GM23338 (cell line): ENCODE results near the gene FES. TPM values are rescaled to one million over a fixed set of nuclear protein-coding genes. Genes with fewer than 3 reads are reported as not detected.
A peak's percentile ranks its signal among the peaks of the same experiment; 100 is the strongest.

Experiments used
- ATAC-seq: fragments of 200-7000 bp; cut with Tn5 transposase; 3 replicates; pipeline ENCODE4 v1.9.1; 2020
- DNase-seq: peaks from one replicate; pipeline ENCODE4 v3.0.0-alpha.2; 2015; ENCODE audit warnings: low spot score
- H2AFZ ChIP-seq: fragments of 200-600 bp; sonication (generic); 2 replicates; pipeline ENCODE4 v1.8.0; 2016; ENCODE audit warnings: antibody characterized with exemption, mild to moderate bottlenecking, moderate library complexity
- H3F3A ChIP-seq: fragments of 200-600 bp; sonication (generic); replicated peaks from 2 replicates; pipeline ENCODE4 v1.8.0; 2017; ENCODE audit warnings: antibody characterized with exemption, mixed run types, low read depth
- H3K27ac ChIP-seq: fragments of 200-600 bp; sonication (generic); 2 replicates; pipeline ENCODE4 v1.6.1; 2016; ENCODE audit warnings: low read depth
- H3K27me3 ChIP-seq: fragments of 200-600 bp; sonication (generic); 2 replicates; pipeline ENCODE4 v1.8.0; 2016; ENCODE audit warnings: mild to moderate bottlenecking, mixed run types, moderate library complexity; ENCODE audit not compliant: insufficient read depth
- H3K36me3 ChIP-seq: fragments of 200-600 bp; sonication (generic); 2 replicates; pipeline ENCODE4 v1.8.0; 2016; ENCODE audit warnings: mild to moderate bottlenecking; ENCODE audit not compliant: insufficient read depth
- H3K4me1 ChIP-seq: fragments of 200-600 bp; sonication (generic); 2 replicates; pipeline ENCODE4 v1.8.0; 2016; ENCODE audit warnings: mild to moderate bottlenecking, moderate library complexity; ENCODE audit not compliant: insufficient read depth
- H3K4me2 ChIP-seq: fragments of 200-600 bp; sonication (generic); 2 replicates; pipeline ENCODE4 v1.7.1; 2017; ENCODE audit warnings: mixed run types
- H3K4me3 ChIP-seq: fragments of 200-600 bp; sonication (generic); 2 replicates; pipeline ENCODE4 v1.6.1; 2016; ENCODE audit warnings: mixed run types
- H3K79me2 ChIP-seq: fragments of 200-600 bp; sonication (generic); replicated peaks from 2 replicates; pipeline ENCODE4 v1.8.0; 2017; ENCODE audit warnings: mild to moderate bottlenecking; ENCODE audit not compliant: insufficient read depth
- H3K9me2 ChIP-seq: fragments of 200-600 bp; sonication (generic); 2 replicates; pipeline ENCODE4 v1.8.0; 2017; ENCODE audit not compliant: insufficient read depth
- H4K20me1 ChIP-seq: fragments of 200-600 bp; sonication (generic); replicated peaks from 2 replicates; pipeline ENCODE4 v1.8.0; 2017; ENCODE audit warnings: mild to moderate bottlenecking; ENCODE audit not compliant: insufficient read depth
- H3K27ac Mint-ChIP-seq: 2 replicates; pipeline ENCODE4 v1.8.0; 2020; ENCODE audit warnings: inconsistent platforms, mild to moderate bottlenecking, moderate library complexity, mixed read lengths
- H3K27me3 Mint-ChIP-seq: 3 replicates; pipeline ENCODE4 v1.8.0; 2022; ENCODE audit warnings: low read depth, mild to moderate bottlenecking, moderate library complexity, mixed read lengths, inconsistent platforms; ENCODE audit not compliant: insufficient read depth, poor library complexity
- H3K36me3 Mint-ChIP-seq: 3 replicates; pipeline ENCODE4 v1.8.0; 2021; ENCODE audit warnings: low read depth, mild to moderate bottlenecking, inconsistent platforms, moderate library complexity, mixed read lengths
- H3K4me1 Mint-ChIP-seq: 3 replicates; pipeline ENCODE4 v1.8.0; 2020; ENCODE audit warnings: mild to moderate bottlenecking, inconsistent platforms, mixed read lengths
- H3K4me3 Mint-ChIP-seq: 3 replicates; pipeline ENCODE4 v1.8.0; 2021; ENCODE audit warnings: moderate library complexity, mild to moderate bottlenecking, inconsistent platforms, mixed read lengths
- H3K9me3 Mint-ChIP-seq: 3 replicates; pipeline ENCODE4 v1.8.0; 2020; ENCODE audit warnings: moderate library complexity, mild to moderate bottlenecking, inconsistent platforms, mixed read lengths
- CREB1 ChIP-seq: fragments of 250-450 bp; sonication (Bioruptor Pico); IDR thresholded peaks from 2 replicates; pipeline ENCODE4 v1.5.0; 2020; ENCODE audit warnings: low read depth, mild to moderate bottlenecking, moderate library complexity
- EZH2 ChIP-seq: fragments of 200-600 bp; sonication (generic); IDR thresholded peaks from one replicate; pipeline ENCODE4 v1.8.0; 2017; ENCODE audit warnings: antibody characterized with exemption, mild to moderate bottlenecking, low read depth; ENCODE audit not compliant: unreplicated experiment
- EZH2phosphoT487 ChIP-seq: fragments of 200-600 bp; sonication (generic); IDR thresholded peaks from one replicate; pipeline ENCODE4 v1.8.1; 2018; ENCODE audit warnings: antibody characterized with exemption; ENCODE audit not compliant: unreplicated experiment
- JUNB ChIP-seq: IDR thresholded peaks from one replicate; pipeline ENCODE4 v1.6.1; 2016; ENCODE audit warnings: antibody characterized with exemption; ENCODE audit not compliant: unreplicated experiment
- NANOG ChIP-seq: IDR thresholded peaks from 2 replicates; pipeline ENCODE4 v1.6.1; 2016; ENCODE audit warnings: antibody characterized with exemption, borderline replicate concordance
- POLR2AphosphoS5 ChIP-seq: IDR thresholded peaks from 2 replicates; pipeline ENCODE4 v1.6.1; 2016; ENCODE audit warnings: antibody characterized with exemption, low read depth
- STAT1 ChIP-seq: IDR thresholded peaks from one replicate; pipeline ENCODE4 v1.6.1; 2016; ENCODE audit warnings: antibody characterized with exemption; ENCODE audit not compliant: unreplicated experiment
- ZNF114 ChIP-seq: fragments of 250-450 bp; sonication (Bioruptor Pico); IDR thresholded peaks from 2 replicates; pipeline ENCODE4 v1.5.0; 2020; ENCODE audit warnings: mild to moderate bottlenecking, moderate library complexity
- ZNF331 ChIP-seq: fragments of 250-450 bp; sonication (Bioruptor Pico); IDR thresholded peaks from 2 replicates; pipeline ENCODE4 v1.5.0; 2020; ENCODE audit warnings: low read depth, mild to moderate bottlenecking, moderate library complexity
- polyA plus RNA-seq: library from polyadenylated mRNA; unstranded; fragments of >200 nt; fragmentation: Nextera tagmentation; extraction: Ambion mirVana; gene quantifications from 2 replicates; pipeline ENCODE4 v1.2.1, GENCODE V29; 2016
- total RNA-seq: library from RNA; depleted of rRNA; stranded (reverse); fragments of >200 nt; shearing (Covaris generic); gene quantifications from 2 replicates; pipeline ENCODE4 v1.2.3, GENCODE V29; 2014
- TF ChIP-seq, protein P1 (sequence below): IDR thresholded peaks from one replicate; pipeline ENCODE4 v1.6.1; 2018; ENCODE audit warnings: antibody characterized with exemption; ENCODE audit not compliant: unreplicated experiment
- TF ChIP-seq, protein P2 (sequence below), 2 experiments: fragments of 200-600 bp in 1 of 2; sonication (generic) in 1 of 2; conservative IDR thresholded peaks; 2 replicates each; pipeline versions ENCODE4 v1.5.1 to v1.6.1; 2016 to 2017; ENCODE audit warnings: antibody characterized with exemption in 2 of 2, low read depth in 2 of 2, mild to moderate bottlenecking in 2 of 2, moderate library complexity in 1 of 2
- TF ChIP-seq, protein P3 (sequence below): IDR thresholded peaks from 2 replicates; pipeline ENCODE4 v1.6.1; 2016; ENCODE audit warnings: antibody characterized with exemption
- TF ChIP-seq, protein P4 (sequence below): fragments of 250-450 bp; sonication (Bioruptor Pico); IDR thresholded peaks from 2 replicates; pipeline ENCODE4 v1.5.0; 2020; ENCODE audit warnings: mild to moderate bottlenecking, moderate library complexity

FES gene
- total and polyA plus RNA-seq, 2 experiments from 2014 or later = 2.7 to 14.4 TPM

DNA sequence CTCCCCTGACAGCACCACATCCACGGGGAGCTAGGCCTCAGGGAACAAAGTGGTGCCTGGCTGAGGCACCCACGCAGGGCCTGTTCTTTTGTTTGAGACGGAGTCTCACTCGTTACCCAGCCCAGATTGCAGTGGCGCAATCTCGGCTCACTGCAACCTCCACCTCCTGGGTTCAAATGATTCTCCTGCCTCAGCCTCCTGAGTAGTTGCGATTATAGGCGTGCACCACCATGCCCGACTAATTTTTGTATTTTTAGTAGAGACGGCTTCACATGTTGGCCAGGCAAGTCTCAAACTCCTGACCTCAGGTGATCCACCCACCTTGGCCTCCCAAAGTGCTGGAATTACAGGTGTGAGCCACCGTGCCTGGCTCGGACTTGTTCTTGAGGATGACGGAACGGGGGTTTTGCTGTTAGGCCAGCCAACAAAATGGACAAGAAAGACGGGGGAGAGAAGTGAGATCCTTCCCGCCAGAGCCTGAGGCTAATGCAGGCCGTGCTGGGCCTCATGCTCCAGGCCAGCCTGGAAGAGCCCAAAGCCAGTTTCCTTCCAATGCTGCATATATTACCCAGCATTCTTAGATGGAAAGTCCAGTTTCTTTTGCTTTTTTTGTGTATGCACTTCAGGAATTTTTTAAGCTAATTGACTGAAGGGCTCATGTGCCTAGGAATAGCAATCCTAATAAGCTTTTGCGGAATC, 44.0 kb upstream of the FES start:
- no peak overlapping the region; the same call in 2 of the 3 replicates for H3K4me3 Mint-ChIP-seq
- no peaks in the 10 kb centered on the region for H3K27me3 ChIP-seq
- peak overlapping the region; percentile 88 for H3K27ac ChIP-seq
- peaks cover 32% of the 10 kb centered on the region for H3K4me1 ChIP-seq
- peak overlapping the region; percentile 0; the same call in 1 of the 2 replicates for H2AFZ ChIP-seq
- H4K20me1 ChIP-seq = no peaks in the 10 kb centered on the region
- H3K36me3 ChIP-seq = no peaks in the 10 kb centered on the region
- peak overlapping the region; percentile 90 for H3K27ac Mint-ChIP-seq
- H3F3A ChIP-seq = peaks cover 19% of the 10 kb centered on the region; the same call in 1 of the 2 replicates
- H3K4me2 ChIP-seq = peak overlapping the region; percentile 69
- no peaks in the 10 kb centered on the region for H3K36me3 Mint-ChIP-seq
- no peak for ATAC-seq
- DNase-seq = no peak
- peaks cover 43% of the 10 kb centered on the region for H3K4me1 Mint-ChIP-seq
- H3K4me3 ChIP-seq = peak overlapping the region; percentile 35; the same call in 1 of the 2 replicates
- H3K9me3 Mint-ChIP-seq = no peaks in the 10 kb centered on the region
- no peaks in the 10 kb centered on the region for H3K79me2 ChIP-seq
- peaks cover 18% of the 10 kb centered on the region for H3K27me3 Mint-ChIP-seq
- no peaks in the 10 kb centered on the region for H3K9me2 ChIP-seq
- TF ChIP-seq, protein P1, sequence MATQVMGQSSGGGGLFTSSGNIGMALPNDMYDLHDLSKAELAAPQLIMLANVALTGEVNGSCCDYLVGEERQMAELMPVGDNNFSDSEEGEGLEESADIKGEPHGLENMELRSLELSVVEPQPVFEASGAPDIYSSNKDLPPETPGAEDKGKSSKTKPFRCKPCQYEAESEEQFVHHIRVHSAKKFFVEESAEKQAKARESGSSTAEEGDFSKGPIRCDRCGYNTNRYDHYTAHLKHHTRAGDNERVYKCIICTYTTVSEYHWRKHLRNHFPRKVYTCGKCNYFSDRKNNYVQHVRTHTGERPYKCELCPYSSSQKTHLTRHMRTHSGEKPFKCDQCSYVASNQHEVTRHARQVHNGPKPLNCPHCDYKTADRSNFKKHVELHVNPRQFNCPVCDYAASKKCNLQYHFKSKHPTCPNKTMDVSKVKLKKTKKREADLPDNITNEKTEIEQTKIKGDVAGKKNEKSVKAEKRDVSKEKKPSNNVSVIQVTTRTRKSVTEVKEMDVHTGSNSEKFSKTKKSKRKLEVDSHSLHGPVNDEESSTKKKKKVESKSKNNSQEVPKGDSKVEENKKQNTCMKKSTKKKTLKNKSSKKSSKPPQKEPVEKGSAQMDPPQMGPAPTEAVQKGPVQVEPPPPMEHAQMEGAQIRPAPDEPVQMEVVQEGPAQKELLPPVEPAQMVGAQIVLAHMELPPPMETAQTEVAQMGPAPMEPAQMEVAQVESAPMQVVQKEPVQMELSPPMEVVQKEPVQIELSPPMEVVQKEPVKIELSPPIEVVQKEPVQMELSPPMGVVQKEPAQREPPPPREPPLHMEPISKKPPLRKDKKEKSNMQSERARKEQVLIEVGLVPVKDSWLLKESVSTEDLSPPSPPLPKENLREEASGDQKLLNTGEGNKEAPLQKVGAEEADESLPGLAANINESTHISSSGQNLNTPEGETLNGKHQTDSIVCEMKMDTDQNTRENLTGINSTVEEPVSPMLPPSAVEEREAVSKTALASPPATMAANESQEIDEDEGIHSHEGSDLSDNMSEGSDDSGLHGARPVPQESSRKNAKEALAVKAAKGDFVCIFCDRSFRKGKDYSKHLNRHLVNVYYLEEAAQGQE = no peak
- TF ChIP-seq, protein P2, sequence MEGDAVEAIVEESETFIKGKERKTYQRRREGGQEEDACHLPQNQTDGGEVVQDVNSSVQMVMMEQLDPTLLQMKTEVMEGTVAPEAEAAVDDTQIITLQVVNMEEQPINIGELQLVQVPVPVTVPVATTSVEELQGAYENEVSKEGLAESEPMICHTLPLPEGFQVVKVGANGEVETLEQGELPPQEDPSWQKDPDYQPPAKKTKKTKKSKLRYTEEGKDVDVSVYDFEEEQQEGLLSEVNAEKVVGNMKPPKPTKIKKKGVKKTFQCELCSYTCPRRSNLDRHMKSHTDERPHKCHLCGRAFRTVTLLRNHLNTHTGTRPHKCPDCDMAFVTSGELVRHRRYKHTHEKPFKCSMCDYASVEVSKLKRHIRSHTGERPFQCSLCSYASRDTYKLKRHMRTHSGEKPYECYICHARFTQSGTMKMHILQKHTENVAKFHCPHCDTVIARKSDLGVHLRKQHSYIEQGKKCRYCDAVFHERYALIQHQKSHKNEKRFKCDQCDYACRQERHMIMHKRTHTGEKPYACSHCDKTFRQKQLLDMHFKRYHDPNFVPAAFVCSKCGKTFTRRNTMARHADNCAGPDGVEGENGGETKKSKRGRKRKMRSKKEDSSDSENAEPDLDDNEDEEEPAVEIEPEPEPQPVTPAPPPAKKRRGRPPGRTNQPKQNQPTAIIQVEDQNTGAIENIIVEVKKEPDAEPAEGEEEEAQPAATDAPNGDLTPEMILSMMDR (conservative IDR thresholded peaks at IDR 0.05; ENCODE audit: low read depth in 2 of 2) = no peak
- TF ChIP-seq STAT1 (no peak), ZNF114 (CRISPR knock-in tag) (no peak), CREB1 (no peak), JUNB (no peak), NANOG (no peak), EZH2 (no peak), ZNF331 (no peak), EZH2phosphoT487 (no peak), POLR2AphosphoS5 (no peak)
- TF ChIP-seq, protein P3, sequence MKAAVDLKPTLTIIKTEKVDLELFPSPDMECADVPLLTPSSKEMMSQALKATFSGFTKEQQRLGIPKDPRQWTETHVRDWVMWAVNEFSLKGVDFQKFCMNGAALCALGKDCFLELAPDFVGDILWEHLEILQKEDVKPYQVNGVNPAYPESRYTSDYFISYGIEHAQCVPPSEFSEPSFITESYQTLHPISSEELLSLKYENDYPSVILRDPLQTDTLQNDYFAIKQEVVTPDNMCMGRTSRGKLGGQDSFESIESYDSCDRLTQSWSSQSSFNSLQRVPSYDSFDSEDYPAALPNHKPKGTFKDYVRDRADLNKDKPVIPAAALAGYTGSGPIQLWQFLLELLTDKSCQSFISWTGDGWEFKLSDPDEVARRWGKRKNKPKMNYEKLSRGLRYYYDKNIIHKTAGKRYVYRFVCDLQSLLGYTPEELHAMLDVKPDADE = no peak
- TF ChIP-seq, protein P4, sequence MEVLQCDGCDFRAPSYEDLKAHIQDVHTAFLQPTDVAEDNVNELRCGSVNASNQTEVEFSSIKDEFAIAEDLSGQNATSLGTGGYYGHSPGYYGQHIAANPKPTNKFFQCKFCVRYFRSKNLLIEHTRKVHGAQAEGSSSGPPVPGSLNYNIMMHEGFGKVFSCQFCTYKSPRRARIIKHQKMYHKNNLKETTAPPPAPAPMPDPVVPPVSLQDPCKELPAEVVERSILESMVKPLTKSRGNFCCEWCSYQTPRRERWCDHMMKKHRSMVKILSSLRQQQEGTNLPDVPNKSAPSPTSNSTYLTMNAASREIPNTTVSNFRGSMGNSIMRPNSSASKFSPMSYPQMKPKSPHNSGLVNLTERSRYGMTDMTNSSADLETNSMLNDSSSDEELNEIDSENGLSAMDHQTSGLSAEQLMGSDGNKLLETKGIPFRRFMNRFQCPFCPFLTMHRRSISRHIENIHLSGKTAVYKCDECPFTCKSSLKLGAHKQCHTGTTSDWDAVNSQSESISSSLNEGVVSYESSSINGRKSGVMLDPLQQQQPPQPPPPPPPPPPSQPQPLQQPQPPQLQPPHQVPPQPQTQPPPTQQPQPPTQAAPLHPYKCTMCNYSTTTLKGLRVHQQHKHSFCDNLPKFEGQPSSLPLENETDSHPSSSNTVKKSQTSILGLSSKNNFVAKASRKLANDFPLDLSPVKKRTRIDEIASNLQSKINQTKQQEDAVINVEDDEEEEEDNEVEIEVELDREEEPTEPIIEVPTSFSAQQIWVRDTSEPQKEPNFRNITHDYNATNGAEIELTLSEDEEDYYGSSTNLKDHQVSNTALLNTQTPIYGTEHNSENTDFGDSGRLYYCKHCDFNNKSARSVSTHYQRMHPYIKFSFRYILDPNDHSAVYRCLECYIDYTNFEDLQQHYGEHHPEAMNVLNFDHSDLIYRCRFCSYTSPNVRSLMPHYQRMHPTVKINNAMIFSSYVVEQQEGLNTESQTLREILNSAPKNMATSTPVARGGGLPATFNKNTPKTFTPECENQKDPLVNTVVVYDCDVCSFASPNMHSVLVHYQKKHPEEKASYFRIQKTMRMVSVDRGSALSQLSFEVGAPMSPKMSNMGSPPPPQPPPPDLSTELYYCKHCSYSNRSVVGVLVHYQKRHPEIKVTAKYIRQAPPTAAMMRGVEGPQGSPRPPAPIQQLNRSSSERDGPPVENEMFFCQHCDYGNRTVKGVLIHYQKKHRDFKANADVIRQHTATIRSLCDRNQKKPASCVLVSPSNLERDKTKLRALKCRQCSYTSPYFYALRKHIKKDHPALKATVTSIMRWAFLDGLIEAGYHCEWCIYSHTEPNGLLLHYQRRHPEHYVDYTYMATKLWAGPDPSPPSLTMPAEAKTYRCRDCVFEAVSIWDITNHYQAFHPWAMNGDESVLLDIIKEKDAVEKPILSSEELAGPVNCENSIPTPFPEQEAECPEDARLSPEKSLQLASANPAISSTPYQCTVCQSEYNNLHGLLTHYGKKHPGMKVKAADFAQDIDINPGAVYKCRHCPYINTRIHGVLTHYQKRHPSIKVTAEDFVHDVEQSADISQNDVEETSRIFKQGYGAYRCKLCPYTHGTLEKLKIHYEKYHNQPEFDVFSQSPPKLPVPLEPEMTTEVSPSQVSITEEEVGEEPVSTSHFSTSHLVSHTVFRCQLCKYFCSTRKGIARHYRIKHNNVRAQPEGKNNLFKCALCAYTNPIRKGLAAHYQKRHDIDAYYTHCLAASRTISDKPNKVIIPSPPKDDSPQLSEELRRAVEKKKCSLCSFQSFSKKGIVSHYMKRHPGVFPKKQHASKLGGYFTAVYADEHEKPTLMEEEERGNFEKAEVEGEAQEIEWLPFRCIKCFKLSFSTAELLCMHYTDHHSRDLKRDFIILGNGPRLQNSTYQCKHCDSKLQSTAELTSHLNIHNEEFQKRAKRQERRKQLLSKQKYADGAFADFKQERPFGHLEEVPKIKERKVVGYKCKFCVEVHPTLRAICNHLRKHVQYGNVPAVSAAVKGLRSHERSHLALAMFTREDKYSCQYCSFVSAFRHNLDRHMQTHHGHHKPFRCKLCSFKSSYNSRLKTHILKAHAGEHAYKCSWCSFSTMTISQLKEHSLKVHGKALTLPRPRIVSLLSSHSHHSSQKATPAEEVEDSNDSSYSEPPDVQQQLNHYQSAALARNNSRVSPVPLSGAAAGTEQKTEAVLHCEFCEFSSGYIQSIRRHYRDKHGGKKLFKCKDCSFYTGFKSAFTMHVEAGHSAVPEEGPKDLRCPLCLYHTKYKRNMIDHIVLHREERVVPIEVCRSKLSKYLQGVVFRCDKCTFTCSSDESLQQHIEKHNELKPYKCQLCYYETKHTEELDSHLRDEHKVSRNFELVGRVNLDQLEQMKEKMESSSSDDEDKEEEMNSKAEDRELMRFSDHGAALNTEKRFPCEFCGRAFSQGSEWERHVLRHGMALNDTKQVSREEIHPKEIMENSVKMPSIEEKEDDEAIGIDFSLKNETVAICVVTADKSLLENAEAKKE (CRISPR knock-in tag) = no peak
